ENCODE data around the gene AP2B1. TPM values are rescaled to one million over a fixed set of nuclear protein-coding genes. Genes with fewer than 3 reads are reported as not detected.

AP2B1 gene
- polyA plus RNA-seq, 1 donor (not counting 4 experiments of a cell fraction or from before 2014, with no cell fraction given) = 189 TPM

GRCh38 chr17:35683591-35683990, 96.5 kb downstream of the AP2B1 start:
- H3K36me3 ChIP-seq (ENCODE audit: control insufficient read depth in 2 of 2, extremely low read depth in 1 of 2, insufficient read depth in 2 of 2, low read length in 2 of 2) = peaks cover 6 to 20% of the 10 kb centered on the region in 2 experiments
- no peak overlapping the region for H2AFZ ChIP-seq (ENCODE audit: control insufficient read depth, low read length)
- no peaks in the 10 kb centered on the region for H3K4me1 ChIP-seq (ENCODE audit: control insufficient read depth, extremely low read depth, insufficient read depth, low read length)
- H4K20me1 ChIP-seq (ENCODE audit: control insufficient read depth, extremely low read depth, insufficient read depth, low read length) = no peaks in the 10 kb centered on the region
- no peak overlapping the region for H3K4me3 ChIP-seq (ENCODE audit: control insufficient read depth in 2 of 3, extremely low read depth in 1 of 3, insufficient read depth in 2 of 3, low read depth in 1 of 3, low read length in 3 of 3)
- FAIRE-seq (no peak), DNase-seq (ENCODE audit: low read depth, low spot score) (no peak)
- H3K27me3 ChIP-seq (ENCODE audit: control insufficient read depth, extremely low read depth, insufficient read depth, low read length) = no peaks in the 10 kb centered on the region
- no peaks in the 10 kb centered on the region for H3K9me1 ChIP-seq (ENCODE audit: control insufficient read depth, extremely low read depth, insufficient read depth, low read length)
- TF ChIP-seq CTCF (optimal IDR thresholded peaks at IDR 0.05 in 1 of 3, IDR thresholded peaks at IDR 0.05 in 1 of 3, conservative IDR thresholded peaks at IDR 0.05 in 1 of 3; ENCODE audit: extremely low read depth in 1 of 3, insufficient read depth in 2 of 3, low read length in 3 of 3) (no peak), EZH2 (IDR thresholded peaks at IDR 0.05; ENCODE audit: low read length) (no peak)
- H3K9me3 ChIP-seq (ENCODE audit: control insufficient read depth, low read depth, low read length) = no peaks in the 10 kb centered on the region
- dilution Hi-C loops (cut with MboI; ENCODE audit: extremely low pct_ligation_motif_present, low sequenced_read_pairs) = no loop called here
- H3K9ac ChIP-seq (ENCODE audit: control insufficient read depth, extremely low read depth, insufficient read depth, low read length) = no peak overlapping the region
- no peak overlapping the region for H3K27ac ChIP-seq (ENCODE audit: control insufficient read depth, insufficient read depth, low read length)
- no peak overlapping the region for H3K4me2 ChIP-seq (ENCODE audit: control insufficient read depth, extremely low read depth, insufficient read depth, low read depth, low read length)
- H3K79me2 ChIP-seq (ENCODE audit: control insufficient read depth, insufficient read depth, low read length) = no peaks in the 10 kb centered on the region

GRCh38 chr17:35684055-35684802, 97.1 kb downstream of the AP2B1 start:
- H3K36me3 ChIP-seq (ENCODE audit: control insufficient read depth in 2 of 2, extremely low read depth in 1 of 2, insufficient read depth in 2 of 2, low read length in 2 of 2) = peaks cover 6 to 23% of the 10 kb centered on the region in 2 experiments
- H3K4me1 ChIP-seq (ENCODE audit: control insufficient read depth, extremely low read depth, insufficient read depth, low read length) = no peaks in the 10 kb centered on the region
- no peak overlapping the region for H3K4me2 ChIP-seq (ENCODE audit: control insufficient read depth, extremely low read depth, insufficient read depth, low read depth, low read length)
- no peaks in the 10 kb centered on the region for H3K79me2 ChIP-seq (ENCODE audit: control insufficient read depth, insufficient read depth, low read length)
- H3K27ac ChIP-seq (ENCODE audit: control insufficient read depth, insufficient read depth, low read length) = no peak overlapping the region
- H3K27me3 ChIP-seq (ENCODE audit: control insufficient read depth, extremely low read depth, insufficient read depth, low read length) = no peaks in the 10 kb centered on the region
- no peak overlapping the region for H2AFZ ChIP-seq (ENCODE audit: control insufficient read depth, low read length)
- no peaks in the 10 kb centered on the region for H3K9me3 ChIP-seq (ENCODE audit: control insufficient read depth, low read depth, low read length)
- H3K9ac ChIP-seq (ENCODE audit: control insufficient read depth, extremely low read depth, insufficient read depth, low read length) = no peak overlapping the region
- TF ChIP-seq EZH2 (IDR thresholded peaks at IDR 0.05; ENCODE audit: low read length) (no peak), CTCF (optimal IDR thresholded peaks at IDR 0.05 in 1 of 3, IDR thresholded peaks at IDR 0.05 in 1 of 3, conservative IDR thresholded peaks at IDR 0.05 in 1 of 3; ENCODE audit: extremely low read depth in 1 of 3, insufficient read depth in 2 of 3, low read length in 3 of 3) (no peak)
- H4K20me1 ChIP-seq (ENCODE audit: control insufficient read depth, extremely low read depth, insufficient read depth, low read length) = no peaks in the 10 kb centered on the region
- DNase-seq (ENCODE audit: low read depth, low spot score) (no peak), FAIRE-seq (no peak)
- no peak overlapping the region for H3K4me3 ChIP-seq (ENCODE audit: control insufficient read depth in 2 of 3, extremely low read depth in 1 of 3, insufficient read depth in 2 of 3, low read depth in 1 of 3, low read length in 3 of 3)
- H3K9me1 ChIP-seq (ENCODE audit: control insufficient read depth, extremely low read depth, insufficient read depth, low read length) = no peaks in the 10 kb centered on the region
- dilution Hi-C loops (cut with MboI; ENCODE audit: extremely low pct_ligation_motif_present, low sequenced_read_pairs) = no loop called here
